C4-2B (cell line): ENCODE data around the gene WT1.

Experiments
- H3K27ac ChIP-seq: fragments of 450-650 bp; 2 replicates; pipeline ENCODE4 v1.5.1; 2017
- ZFX ChIP-seq: fragments of 450-650 bp; IDR thresholded peaks from 2 replicates; pipeline ENCODE4 v1.6.1; 2017
- TF ChIP-seq, protein P1 (sequence below): fragments of 450-650 bp; conservative IDR thresholded peaks from 2 replicates; pipeline ENCODE4 v1.5.1; 2017; ENCODE audit warnings: mild to moderate bottlenecking

WT1 gene

DNA sequence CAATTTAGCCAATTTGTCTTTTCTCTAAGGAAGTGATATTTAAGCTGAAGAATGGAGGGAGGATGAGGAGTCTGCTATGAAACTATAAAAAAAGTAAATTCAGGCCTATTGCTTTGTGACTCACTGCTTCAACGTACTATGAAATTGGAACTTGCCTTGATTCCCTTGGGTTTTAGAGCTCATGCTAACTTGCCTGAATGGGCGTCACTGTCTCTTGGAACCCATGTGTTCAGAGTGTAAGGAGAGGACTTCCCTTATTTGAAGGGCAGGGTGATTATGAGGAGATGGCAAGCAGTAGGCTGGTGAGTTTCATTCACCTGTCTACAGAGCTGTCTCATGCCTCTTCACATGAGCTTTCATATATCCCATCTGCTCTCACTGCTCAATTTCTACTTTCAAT, 28.7 kb upstream of the WT1 start:
- H3K27ac ChIP-seq = no peak overlapping the region
- TF ChIP-seq, protein P1, sequence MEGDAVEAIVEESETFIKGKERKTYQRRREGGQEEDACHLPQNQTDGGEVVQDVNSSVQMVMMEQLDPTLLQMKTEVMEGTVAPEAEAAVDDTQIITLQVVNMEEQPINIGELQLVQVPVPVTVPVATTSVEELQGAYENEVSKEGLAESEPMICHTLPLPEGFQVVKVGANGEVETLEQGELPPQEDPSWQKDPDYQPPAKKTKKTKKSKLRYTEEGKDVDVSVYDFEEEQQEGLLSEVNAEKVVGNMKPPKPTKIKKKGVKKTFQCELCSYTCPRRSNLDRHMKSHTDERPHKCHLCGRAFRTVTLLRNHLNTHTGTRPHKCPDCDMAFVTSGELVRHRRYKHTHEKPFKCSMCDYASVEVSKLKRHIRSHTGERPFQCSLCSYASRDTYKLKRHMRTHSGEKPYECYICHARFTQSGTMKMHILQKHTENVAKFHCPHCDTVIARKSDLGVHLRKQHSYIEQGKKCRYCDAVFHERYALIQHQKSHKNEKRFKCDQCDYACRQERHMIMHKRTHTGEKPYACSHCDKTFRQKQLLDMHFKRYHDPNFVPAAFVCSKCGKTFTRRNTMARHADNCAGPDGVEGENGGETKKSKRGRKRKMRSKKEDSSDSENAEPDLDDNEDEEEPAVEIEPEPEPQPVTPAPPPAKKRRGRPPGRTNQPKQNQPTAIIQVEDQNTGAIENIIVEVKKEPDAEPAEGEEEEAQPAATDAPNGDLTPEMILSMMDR = no peak
- no peak for TF ChIP-seq ZFX

DNA sequence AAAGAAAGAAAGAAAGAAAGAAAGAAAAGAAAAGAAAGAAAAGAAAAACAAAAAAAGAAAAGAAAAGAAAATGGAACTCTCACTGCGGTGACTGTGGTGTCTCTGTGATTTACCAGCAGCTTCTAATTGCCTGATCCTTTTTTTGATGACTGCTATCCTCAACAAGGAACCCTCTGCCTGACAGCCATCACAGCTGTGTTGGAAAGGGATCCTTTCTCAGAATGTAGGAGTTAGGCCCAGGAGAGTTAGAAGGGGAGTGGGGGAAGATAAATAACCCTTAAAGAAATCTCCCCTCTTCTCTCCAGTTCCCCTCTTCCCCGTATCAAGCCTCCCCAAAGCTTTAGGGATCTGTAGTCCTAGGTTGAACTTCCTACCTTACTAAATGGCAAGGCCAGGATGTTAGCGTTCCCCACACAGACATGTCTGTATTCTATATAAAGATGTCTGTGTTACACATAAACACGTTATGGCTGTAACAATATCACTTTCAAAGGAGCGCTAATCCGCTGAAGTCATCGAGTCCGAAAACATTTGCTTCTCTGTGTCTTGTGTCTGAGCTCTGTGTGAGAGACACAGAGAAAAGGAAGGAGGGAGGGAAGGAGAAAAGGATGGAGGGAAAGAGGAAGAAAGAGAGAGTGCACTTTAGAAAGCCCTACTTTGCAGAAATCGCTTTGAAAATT, 26.8 kb upstream of the WT1 start:
- TF ChIP-seq, protein P1 = no peak
- no peak for TF ChIP-seq ZFX
- H3K27ac ChIP-seq = no peak overlapping the region

DNA sequence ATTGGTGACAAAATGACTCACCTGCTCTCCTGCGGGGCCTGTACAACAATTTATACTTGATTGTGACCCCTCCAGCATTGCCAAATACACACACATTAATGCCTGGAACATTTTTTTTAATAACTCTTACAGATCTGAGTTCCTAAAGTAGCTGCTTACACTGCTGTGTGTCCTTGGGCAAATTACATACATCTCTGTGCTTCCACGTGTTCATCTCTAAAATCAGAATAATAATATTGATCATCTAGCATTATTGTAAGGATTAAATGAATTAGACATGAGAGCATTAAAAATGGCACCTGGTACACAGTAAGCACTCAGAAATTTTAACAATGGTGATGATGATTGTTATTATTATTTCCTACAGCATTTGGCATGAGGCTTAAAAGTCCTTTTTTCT, 21.5 kb upstream of the WT1 start:
- no peak overlapping the region for H3K27ac ChIP-seq
- no peak for TF ChIP-seq ZFX
- TF ChIP-seq, protein P1 = no peak

DNA sequence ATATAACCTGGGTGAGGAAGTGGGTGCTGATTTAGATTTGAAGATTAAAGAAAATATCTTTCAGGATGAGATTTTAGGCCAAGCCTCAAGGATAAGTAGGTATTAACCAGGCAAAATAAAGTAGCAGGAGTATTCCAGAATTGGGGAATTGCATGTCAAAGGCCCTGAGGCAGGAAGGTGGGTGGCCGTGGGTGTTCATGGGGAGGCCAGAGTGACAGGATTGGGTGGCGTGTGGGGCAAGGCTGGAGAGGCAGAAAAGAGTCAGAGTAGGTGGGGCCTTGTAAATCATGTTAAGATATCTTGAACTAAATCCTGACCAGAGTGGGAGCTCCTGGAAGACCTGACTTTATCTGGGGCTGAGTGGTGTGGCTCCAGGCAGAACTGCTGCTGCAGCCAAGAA, 19.7 kb upstream of the WT1 start:
- H3K27ac ChIP-seq = no peak overlapping the region
- TF ChIP-seq, protein P1 = no peak
- TF ChIP-seq ZFX = no peak

DNA sequence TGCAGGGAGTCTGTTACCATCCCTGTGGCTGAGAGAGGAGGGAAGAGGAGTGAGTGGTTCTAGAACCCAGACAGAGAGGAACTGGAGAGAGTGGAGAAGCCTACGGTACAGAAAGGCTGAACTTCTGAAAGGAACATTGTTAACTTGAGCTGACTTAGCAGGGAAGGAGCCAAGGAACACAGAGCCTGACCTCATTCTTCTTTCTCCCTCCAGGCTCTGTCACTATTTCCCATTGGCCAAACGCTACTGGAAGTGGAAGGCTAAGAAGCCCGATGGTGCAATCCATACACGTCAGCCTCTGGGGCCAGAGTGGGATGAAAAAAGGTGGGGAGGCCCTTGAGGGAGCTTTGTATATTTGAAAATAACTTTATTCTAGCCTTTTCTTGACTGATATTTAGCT, 16.5 kb upstream of the WT1 start:
- H3K27ac ChIP-seq = no peak overlapping the region
- TF ChIP-seq, protein P1 = no peak
- no peak for TF ChIP-seq ZFX

DNA sequence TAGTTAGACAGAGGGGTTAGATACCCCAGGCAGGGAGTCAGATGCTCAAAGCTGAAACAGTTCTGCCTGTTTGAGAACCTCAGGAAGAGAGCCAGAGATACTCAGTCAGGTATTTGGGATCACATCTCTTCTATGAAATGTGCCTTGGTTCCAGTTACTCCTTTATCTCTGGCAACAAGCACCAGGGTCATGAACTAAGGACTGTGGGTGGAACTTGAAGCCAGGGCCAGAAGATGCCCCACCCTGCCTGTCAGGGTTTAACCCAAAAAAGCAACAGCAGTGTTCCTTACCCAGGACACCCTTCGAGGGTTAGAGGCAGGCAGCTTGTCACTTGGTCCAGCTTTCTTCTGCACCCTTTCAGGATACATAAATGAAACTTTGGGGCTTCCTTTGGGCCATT, 15.0 kb upstream of the WT1 start:
- H3K27ac ChIP-seq = no peak overlapping the region
- no peak for TF ChIP-seq ZFX
- TF ChIP-seq, protein P1 = no peak

DNA sequence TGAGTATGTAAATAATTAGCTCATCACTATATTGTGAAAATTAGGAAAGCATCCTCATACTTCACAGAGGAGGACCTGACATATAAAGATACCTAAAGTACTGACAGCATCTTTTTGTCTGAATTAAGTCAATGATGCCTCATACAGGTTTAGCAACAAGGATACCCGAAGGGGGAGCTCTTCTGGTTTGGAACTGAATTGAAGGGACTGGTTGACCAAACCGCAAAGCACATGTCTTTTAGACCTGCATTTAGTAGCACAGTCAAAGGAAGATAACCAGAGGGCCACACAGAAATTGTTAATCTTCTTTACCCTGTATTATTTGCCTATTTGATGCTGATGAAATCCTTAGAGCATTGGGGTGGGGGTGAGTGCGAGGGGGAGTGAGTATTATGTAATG, 12.9 kb upstream of the WT1 start:
- no peak for TF ChIP-seq ZFX
- TF ChIP-seq, protein P1 = peak; percentile 43
- no peak overlapping the region for H3K27ac ChIP-seq
